Measurements from ENCODE around the gene SPDYE6. TPM values are rescaled to one million over a fixed set of nuclear protein-coding genes. Genes with fewer than 3 reads are reported as not detected.
"Not testable (repeated sequence)": the region's sequence is repeated elsewhere in the genome, so short reads cannot be mapped to it uniquely, and the experiment has no call there.

SPDYE6 gene
- total RNA-seq, 4 donors from 2014 or later, result not detected

GRCh38 chr7:102326157-102326889, 29.9 kb downstream of the SPDYE6 start:
- H3K4me3 ChIP-seq (ENCODE audit: low read depth, poor library complexity, severe bottlenecking), result no peak overlapping the region
- DNase-seq (ENCODE audit: low spot score in 2 of 2), result no peak
- intact Hi-C loops (cut with DNase I; ENCODE audit: low total_unique reads), result no loop called here
- TF ChIP-seq POLR2A (IDR thresholded peaks at IDR 0.05), result no peak
- TF ChIP-seq CTCF (IDR thresholded peaks at IDR 0.05), result no peak
- WGBS, 2 donors, result 79 to 82% methylated on average over 11 of the region's 11 CpGs

GRCh38 chr7:102325106-102325505, 31.1 kb downstream of the SPDYE6 start:
- intact Hi-C loops (cut with DNase I; ENCODE audit: low total_unique reads); H3K4me3 ChIP-seq (ENCODE audit: low read depth, poor library complexity, severe bottlenecking): not testable (repeated sequence)
- 90 to 92% methylated on average over 11 of the region's 11 CpGs for WGBS, 2 donors
- peak in 1 of 2 donors; percentile 49 for DNase-seq (ENCODE audit: low spot score in 2 of 2)

- TF ChIP-seq POLR2A (IDR thresholded peaks at IDR 0.05), result no peak
- no peak for TF ChIP-seq CTCF (IDR thresholded peaks at IDR 0.05)
- no peak overlapping the region for H3K4me3 ChIP-seq (ENCODE audit: low read depth, poor library complexity, severe bottlenecking)
- peak in 1 of 2 donors; percentile 53 for DNase-seq (ENCODE audit: low spot score in 2 of 2)
- WGBS, 2 donors, result 80 to 85% methylated on average over 5 of the region's 5 CpGs
- intact Hi-C loops (cut with DNase I; ENCODE audit: low total_unique reads), result no loop called here
Measured at GRCh38 chr7:102323914-102324195, 32.4 kb downstream of the SPDYE6 start.

- intact Hi-C loops (cut with DNase I; ENCODE audit: low total_unique reads), result no loop called here
- TF ChIP-seq CTCF (IDR thresholded peaks at IDR 0.05) (no peak), POLR2A (IDR thresholded peaks at IDR 0.05) (no peak)
- DNase-seq (ENCODE audit: low spot score in 2 of 2), result peak in 1 of 2 donors; percentile 12
- 43 to 68% methylated on average over 8 of the region's 8 CpGs for WGBS, 2 donors
- H3K4me3 ChIP-seq (ENCODE audit: low read depth, poor library complexity, severe bottlenecking), result no peak overlapping the region
Measured at GRCh38 chr7:102322202-102322715, 34.0 kb downstream of the SPDYE6 start.

- TF ChIP-seq POLR2A (IDR thresholded peaks at IDR 0.05) (no peak), CTCF (IDR thresholded peaks at IDR 0.05) (no peak)
- DNase-seq (ENCODE audit: low spot score in 2 of 2), result peak in 1 of 2 donors; percentile 68
- no peak overlapping the region for H3K4me3 ChIP-seq (ENCODE audit: low read depth, poor library complexity, severe bottlenecking)
- WGBS, 2 donors, result 34 to 43% methylated on average over 42 to 51 of the region's 73 CpGs
- intact Hi-C loops (cut with DNase I; ENCODE audit: low total_unique reads), result no loop called here
Measured at GRCh38 chr7:102321351-102322201, 34.7 kb downstream of the SPDYE6 start.

- DNase-seq (ENCODE audit: low spot score in 2 of 2), result no peak
- H3K4me3 ChIP-seq (ENCODE audit: low read depth, poor library complexity, severe bottlenecking), result no peak overlapping the region
- TF ChIP-seq CTCF (IDR thresholded peaks at IDR 0.05), result no peak
- WGBS, 2 donors, result 91 to 92% methylated on average over 23 to 24 of the region's 37 CpGs
- intact Hi-C loops (cut with DNase I; ENCODE audit: low total_unique reads), result no loop called here
Measured at GRCh38 chr7:102320601-102321350, 35.5 kb downstream of the SPDYE6 start.
